ENCODE measurements around the gene RIT2.

Gene RIT2

DNA sequence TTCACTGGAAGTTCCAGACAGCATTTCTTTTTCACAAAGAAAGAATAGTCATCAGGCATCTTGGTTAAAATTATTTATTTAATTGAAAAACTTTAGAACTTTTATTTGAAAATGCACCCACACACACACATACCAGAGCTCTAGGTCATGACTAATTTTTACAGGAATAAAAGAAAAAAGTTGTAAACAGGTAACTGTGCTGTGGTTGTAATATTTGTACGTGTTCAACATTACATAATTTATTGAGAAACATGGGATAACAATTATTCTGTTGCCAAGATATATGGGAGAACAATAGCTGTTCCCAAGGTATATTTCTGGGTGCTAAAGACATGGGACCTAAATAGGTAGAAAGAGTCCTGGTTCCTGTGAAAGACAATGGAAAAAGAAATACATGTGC lies 104.9 kb downstream of the RIT2 start:
- H3K9ac ChIP-seq (ENCODE audit: low read length), result no peak overlapping the region
- H3K9me2 ChIP-seq (replicated peaks; ENCODE audit: insufficient read depth, low read length), result no peaks in the 10 kb centered on the region
- no peaks in the 10 kb centered on the region for H3K27me3 ChIP-seq (replicated peaks; ENCODE audit: insufficient read depth, low read length)
- H3K4me2 ChIP-seq (ENCODE audit: low read depth, low read length), result no peak overlapping the region
- TF ChIP-seq EZH2phosphoT487 (IDR thresholded peaks at IDR 0.05; ENCODE audit: low read length) (no peak), EZH2 (optimal IDR thresholded peaks at IDR 0.05; ENCODE audit: low read depth, low read length) (no peak)
- TF ChIP-seq, protein P1, sequence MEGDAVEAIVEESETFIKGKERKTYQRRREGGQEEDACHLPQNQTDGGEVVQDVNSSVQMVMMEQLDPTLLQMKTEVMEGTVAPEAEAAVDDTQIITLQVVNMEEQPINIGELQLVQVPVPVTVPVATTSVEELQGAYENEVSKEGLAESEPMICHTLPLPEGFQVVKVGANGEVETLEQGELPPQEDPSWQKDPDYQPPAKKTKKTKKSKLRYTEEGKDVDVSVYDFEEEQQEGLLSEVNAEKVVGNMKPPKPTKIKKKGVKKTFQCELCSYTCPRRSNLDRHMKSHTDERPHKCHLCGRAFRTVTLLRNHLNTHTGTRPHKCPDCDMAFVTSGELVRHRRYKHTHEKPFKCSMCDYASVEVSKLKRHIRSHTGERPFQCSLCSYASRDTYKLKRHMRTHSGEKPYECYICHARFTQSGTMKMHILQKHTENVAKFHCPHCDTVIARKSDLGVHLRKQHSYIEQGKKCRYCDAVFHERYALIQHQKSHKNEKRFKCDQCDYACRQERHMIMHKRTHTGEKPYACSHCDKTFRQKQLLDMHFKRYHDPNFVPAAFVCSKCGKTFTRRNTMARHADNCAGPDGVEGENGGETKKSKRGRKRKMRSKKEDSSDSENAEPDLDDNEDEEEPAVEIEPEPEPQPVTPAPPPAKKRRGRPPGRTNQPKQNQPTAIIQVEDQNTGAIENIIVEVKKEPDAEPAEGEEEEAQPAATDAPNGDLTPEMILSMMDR (IDR thresholded peaks at IDR 0.05; ENCODE audit: low read length), result no peak
- H3F3A ChIP-seq (ENCODE audit: insufficient read depth, low read length), result no peaks in the 10 kb centered on the region
- H3K27ac ChIP-seq (ENCODE audit: low read length), result no peak overlapping the region
- no peaks in the 10 kb centered on the region for H3K79me2 ChIP-seq (ENCODE audit: low read length)
- H3K36me3 ChIP-seq (replicated peaks; ENCODE audit: insufficient read depth, low read length), result no peaks in the 10 kb centered on the region
- no peaks in the 10 kb centered on the region for H3K9me3 ChIP-seq (replicated peaks; ENCODE audit: insufficient read depth, low read length)
- no peak for DNase-seq
- H3K4me3 ChIP-seq (ENCODE audit: low read length), result no peak overlapping the region
- no peak overlapping the region for H2AFZ ChIP-seq (ENCODE audit: low read length)
- H3K4me1 ChIP-seq (ENCODE audit: low read length), result no peaks in the 10 kb centered on the region
- no peaks in the 10 kb centered on the region for H4K20me1 ChIP-seq (ENCODE audit: insufficient read depth, low read length)

DNA sequence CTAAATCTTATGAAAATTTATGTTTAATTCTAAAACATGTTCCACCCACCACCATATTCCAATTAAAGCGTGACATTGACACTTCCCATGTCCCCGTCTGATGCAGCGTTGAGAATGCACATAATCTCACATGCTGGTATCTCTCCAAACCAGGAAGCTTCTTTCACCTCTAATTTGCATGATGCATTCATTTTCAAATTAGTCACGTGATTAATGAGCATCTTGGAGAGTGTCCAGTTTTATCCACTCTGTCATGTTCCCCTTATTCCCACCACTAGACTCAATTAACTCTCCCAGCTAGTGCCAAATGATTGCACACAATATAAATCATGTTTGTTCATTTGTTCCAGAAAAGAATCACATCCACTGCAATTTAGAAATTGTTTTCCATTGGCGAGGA lies 105.8 kb downstream of the RIT2 start:
- Histone ChIP-seq H3F3A (ENCODE audit: insufficient read depth, low read length) (no peaks in the 10 kb centered on the region), H3K9me2 (replicated peaks; ENCODE audit: insufficient read depth, low read length) (no peaks in the 10 kb centered on the region), H4K20me1 (ENCODE audit: insufficient read depth, low read length) (no peaks in the 10 kb centered on the region), H3K4me1 (ENCODE audit: low read length) (no peaks in the 10 kb centered on the region), H3K4me3 (ENCODE audit: low read length) (no peak overlapping the region), H3K9me3 (replicated peaks; ENCODE audit: insufficient read depth, low read length) (no peaks in the 10 kb centered on the region), H3K79me2 (ENCODE audit: low read length) (no peaks in the 10 kb centered on the region), H3K27ac (ENCODE audit: low read length) (no peak overlapping the region), H2AFZ (ENCODE audit: low read length) (no peak overlapping the region), H3K4me2 (ENCODE audit: low read depth, low read length) (no peak overlapping the region), H3K9ac (ENCODE audit: low read length) (no peak overlapping the region), H3K27me3 (replicated peaks; ENCODE audit: insufficient read depth, low read length) (no peaks in the 10 kb centered on the region), H3K36me3 (replicated peaks; ENCODE audit: insufficient read depth, low read length) (no peaks in the 10 kb centered on the region)
- TF ChIP-seq, protein P1 (IDR thresholded peaks at IDR 0.05; ENCODE audit: low read length), result no peak
- no peak for TF ChIP-seq EZH2 (optimal IDR thresholded peaks at IDR 0.05; ENCODE audit: low read depth, low read length)
- no peak for TF ChIP-seq EZH2phosphoT487 (IDR thresholded peaks at IDR 0.05; ENCODE audit: low read length)
- DNase-seq, result no peak

DNA sequence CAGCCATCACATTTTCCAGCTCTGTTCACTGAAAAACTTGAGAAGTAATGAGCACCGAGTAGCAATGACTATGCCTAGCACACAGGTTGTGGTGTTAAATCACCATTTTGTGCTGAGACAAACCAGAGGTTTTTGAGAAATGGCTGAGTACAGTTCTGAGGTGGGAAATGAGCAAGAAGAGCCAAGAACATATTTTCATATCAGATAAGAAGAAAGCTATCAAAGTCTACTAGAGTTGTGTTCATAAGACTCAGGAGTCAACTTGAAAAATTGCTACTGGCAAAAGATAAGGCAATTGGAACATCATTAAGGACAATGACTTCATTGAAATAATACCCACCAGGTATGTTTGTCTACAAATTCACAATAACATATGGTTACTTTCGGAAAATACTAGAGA lies 108.1 kb downstream of the RIT2 start:
- H3K27ac ChIP-seq (ENCODE audit: low read length), result no peak overlapping the region
- H3K9me2 ChIP-seq (replicated peaks; ENCODE audit: insufficient read depth, low read length), result no peaks in the 10 kb centered on the region
- no peak overlapping the region for H2AFZ ChIP-seq (ENCODE audit: low read length)
- no peaks in the 10 kb centered on the region for H3K4me1 ChIP-seq (ENCODE audit: low read length)
- H3K4me2 ChIP-seq (ENCODE audit: low read depth, low read length), result no peak overlapping the region
- H3K27me3 ChIP-seq (replicated peaks; ENCODE audit: insufficient read depth, low read length), result no peaks in the 10 kb centered on the region
- H3K36me3 ChIP-seq (replicated peaks; ENCODE audit: insufficient read depth, low read length), result no peaks in the 10 kb centered on the region
- DNase-seq, result no peak
- H3K79me2 ChIP-seq (ENCODE audit: low read length), result no peaks in the 10 kb centered on the region
- H4K20me1 ChIP-seq (ENCODE audit: insufficient read depth, low read length), result no peaks in the 10 kb centered on the region
- no peak overlapping the region for H3K4me3 ChIP-seq (ENCODE audit: low read length)
- no peak for TF ChIP-seq EZH2phosphoT487 (IDR thresholded peaks at IDR 0.05; ENCODE audit: low read length)
- H3K9me3 ChIP-seq (replicated peaks; ENCODE audit: insufficient read depth, low read length), result no peaks in the 10 kb centered on the region
- H3K9ac ChIP-seq (ENCODE audit: low read length), result no peak overlapping the region
- H3F3A ChIP-seq (ENCODE audit: insufficient read depth, low read length), result no peaks in the 10 kb centered on the region

DNA sequence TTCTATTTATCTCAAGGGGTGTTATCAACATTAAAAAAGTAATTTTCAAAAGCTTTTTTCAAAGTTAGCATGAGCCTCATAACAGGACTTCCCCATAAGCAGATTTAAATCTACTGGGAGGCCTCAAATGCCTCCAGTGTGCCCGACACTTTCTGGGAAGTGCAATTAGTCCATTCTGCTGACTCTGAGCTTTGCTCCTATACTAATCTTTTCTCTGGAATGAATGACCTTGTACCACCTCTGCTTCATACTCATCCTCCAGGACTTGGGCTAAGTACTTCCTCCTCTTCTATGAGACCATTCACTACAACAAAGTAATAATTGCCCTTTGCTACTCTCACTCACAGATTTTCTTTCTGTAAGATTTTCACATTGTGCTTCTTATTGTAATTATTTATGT lies 111.1 kb downstream of the RIT2 start:
- Histone ChIP-seq H3K9ac (ENCODE audit: low read length) (no peak overlapping the region), H4K20me1 (ENCODE audit: insufficient read depth, low read length) (no peaks in the 10 kb centered on the region), H3K4me1 (ENCODE audit: low read length) (no peaks in the 10 kb centered on the region), H3F3A (ENCODE audit: insufficient read depth, low read length) (no peaks in the 10 kb centered on the region), H3K9me2 (replicated peaks; ENCODE audit: insufficient read depth, low read length) (no peaks in the 10 kb centered on the region), H3K27ac (ENCODE audit: low read length) (no peak overlapping the region), H2AFZ (ENCODE audit: low read length) (no peak overlapping the region), H3K79me2 (ENCODE audit: low read length) (no peaks in the 10 kb centered on the region), H3K4me3 (ENCODE audit: low read length) (no peak overlapping the region), H3K36me3 (replicated peaks; ENCODE audit: insufficient read depth, low read length) (no peaks in the 10 kb centered on the region), H3K9me3 (replicated peaks; ENCODE audit: insufficient read depth, low read length) (no peaks in the 10 kb centered on the region), H3K4me2 (ENCODE audit: low read depth, low read length) (no peak overlapping the region), H3K27me3 (replicated peaks; ENCODE audit: insufficient read depth, low read length) (no peaks in the 10 kb centered on the region)
- no peak for TF ChIP-seq EZH2phosphoT487 (IDR thresholded peaks at IDR 0.05; ENCODE audit: low read length)
- TF ChIP-seq, protein P1 (IDR thresholded peaks at IDR 0.05; ENCODE audit: low read length), result no peak
- TF ChIP-seq EZH2 (optimal IDR thresholded peaks at IDR 0.05; ENCODE audit: low read depth, low read length), result no peak
- DNase-seq, result no peak
